Liver (tissue), 9 donors: ENCODE measurements around the gene ATP5F1B. TPM values are rescaled to one million over a fixed set of nuclear protein-coding genes. Genes with fewer than 3 reads are reported as not detected.

Experiments used
- DNase-seq: peaks from one replicate; pipeline ENCODE4 v3.0.0-alpha.2; 2017; ENCODE audit warnings: low spot score
- H3K27ac ChIP-seq, 2 donors: one replicate each; pipeline ENCODE4 v1.7.0; 2013; ENCODE audit warnings: inconsistent platforms in 2 of 2, low read length in 2 of 2, control low read depth in 1 of 2, low read depth in 1 of 2, mild to moderate bottlenecking in 1 of 2
- H3K27me3 ChIP-seq, 4 donors: one replicate each; pipeline versions ENCODE4 v1.6.1 to v1.7.0; 2013; ENCODE audit warnings: low read length in 3 of 4, inconsistent platforms in 1 of 4, mild to moderate bottlenecking in 1 of 4, moderate library complexity in 1 of 4; ENCODE audit not compliant: control insufficient read depth in 4 of 4, insufficient read depth in 4 of 4
- H3K36me3 ChIP-seq, 4 donors: one replicate each; pipeline versions ENCODE4 v1.6.1 to v1.7.0; 2013; ENCODE audit warnings: low read length in 3 of 4, mild to moderate bottlenecking in 3 of 4, low read depth in 1 of 4, moderate library complexity in 1 of 4; ENCODE audit not compliant: control insufficient read depth in 4 of 4, insufficient read depth in 3 of 4
- H3K4me1 ChIP-seq, 4 donors: one replicate each; pipeline versions ENCODE4 v1.6.1 to v1.7.0; 2013; ENCODE audit warnings: low read length in 3 of 4, mild to moderate bottlenecking in 3 of 4, moderate library complexity in 1 of 4; ENCODE audit not compliant: control insufficient read depth in 4 of 4, insufficient read depth in 4 of 4
- H3K4me3 ChIP-seq, 3 donors: one replicate each; pipeline versions ENCODE4 v1.6.1 to v1.7.0; 2013; ENCODE audit warnings: low read length in 3 of 3, control low read depth in 1 of 3, low read depth in 1 of 3, mild to moderate bottlenecking in 1 of 3
- H3K9ac ChIP-seq, 2 donors: one replicate each; pipeline ENCODE4 v1.7.0; 2013; ENCODE audit warnings: low read length in 2 of 2, mild to moderate bottlenecking in 2 of 2, moderate library complexity in 2 of 2, control low read depth in 1 of 2, low read depth in 1 of 2
- H3K9me3 ChIP-seq, 4 donors: one replicate each; pipeline versions ENCODE4 v1.6.1 to v1.7.0; 2013; ENCODE audit warnings: low read length in 3 of 4; ENCODE audit not compliant: control insufficient read depth in 4 of 4
- ATF3 ChIP-seq: IDR thresholded peaks from 2 replicates; pipeline ENCODE4 v1.6.1; 2016; ENCODE audit warnings: antibody characterized with exemption
- CTCF ChIP-seq: fragments of 150-350 bp; IDR thresholded peaks from 2 replicates; pipeline ENCODE4 v1.5.1; 2017; ENCODE audit warnings: improper control_type of control experiment, low read depth, low read length; ENCODE audit not compliant: missing input control
- EGR1 ChIP-seq, 2 donors: IDR thresholded peaks; 2 replicates each; pipeline ENCODE4 v1.6.1; 2016 to 2018; ENCODE audit warnings: antibody characterized with exemption in 2 of 2, low read depth in 2 of 2
- FOXA1 ChIP-seq: IDR thresholded peaks from 2 replicates; pipeline ENCODE4 v1.6.1; 2016; ENCODE audit warnings: antibody characterized with exemption
- GABPA ChIP-seq, 2 donors: IDR thresholded peaks in 1 of 2; conservative IDR thresholded peaks in 1 of 2; 2 replicates each; pipeline ENCODE4 v1.6.1; 2016; ENCODE audit warnings: antibody characterized with exemption in 2 of 2, mild to moderate bottlenecking in 1 of 2, moderate library complexity in 1 of 2
- HNF4G ChIP-seq: IDR thresholded peaks from 2 replicates; pipeline ENCODE4 v1.6.1; 2016; ENCODE audit warnings: antibody characterized with exemption
- JUND ChIP-seq, 2 donors: IDR thresholded peaks; 2 replicates each; pipeline ENCODE4 v1.6.1; 2016; ENCODE audit warnings: antibody characterized with exemption in 2 of 2
- MAX ChIP-seq: IDR thresholded peaks from 2 replicates; pipeline ENCODE4 v1.6.1; 2016; ENCODE audit warnings: antibody characterized with exemption
- NR2F2 ChIP-seq: IDR thresholded peaks from 2 replicates; pipeline ENCODE4 v1.6.1; 2016; ENCODE audit warnings: antibody characterized with exemption
- RAD21 ChIP-seq, 2 donors: IDR thresholded peaks; 2 replicates each; pipeline ENCODE4 v1.6.1; 2016; ENCODE audit warnings: antibody characterized with exemption in 2 of 2, mild to moderate bottlenecking in 2 of 2
- REST ChIP-seq: IDR thresholded peaks from 2 replicates; pipeline ENCODE4 v1.6.1; 2016; ENCODE audit warnings: antibody characterized with exemption, mild to moderate bottlenecking
- RXRA ChIP-seq, 2 donors: IDR thresholded peaks; 2 replicates each; pipeline ENCODE4 v1.6.1; 2017 to 2018; ENCODE audit warnings: antibody characterized with exemption in 2 of 2, mild to moderate bottlenecking in 1 of 2
- SP1 ChIP-seq: IDR thresholded peaks from 2 replicates; pipeline ENCODE4 v1.6.1; 2018; ENCODE audit warnings: antibody characterized with exemption, mild to moderate bottlenecking
- TAF1 ChIP-seq: conservative IDR thresholded peaks from 2 replicates; pipeline ENCODE4 v1.6.1; 2016; ENCODE audit warnings: antibody characterized with exemption, mild to moderate bottlenecking
- YY1 ChIP-seq: IDR thresholded peaks from 2 replicates; pipeline ENCODE4 v1.6.1; 2016; ENCODE audit warnings: antibody characterized with exemption, mild to moderate bottlenecking
- ZBTB33 ChIP-seq: IDR thresholded peaks from 2 replicates; pipeline ENCODE4 v1.6.1; 2016; ENCODE audit warnings: antibody characterized with exemption
- WGBS: extraction: QIAGEN DNeasy Blood & Tissue Kit; methylation state at CpG from one replicate; pipeline ENCODE4 v1.1.7; 2013; 5-methylcytosine and 5-hydroxymethylcytosine counted together
- polyA plus RNA-seq, 2 donors: library from polyadenylated mRNA; stranded (reverse) in 1 of 2; unstranded in 1 of 2; fragments of 200-250 nt in 1 of 2; fragments of >200 nt in 1 of 2; fragmentation: Nextera tagmentation in 1 of 2; extraction: Ambion mirVana in 1 of 2; gene quantifications; one replicate each; pipeline versions ENCODE4 v1.2.1 to v1.2.3, GENCODE V29; 2013 to 2015
- total RNA-seq, 2 donors: library from RNA; depleted of rRNA; stranded (reverse); fragments of >200 nt; gene quantifications; one replicate each; pipeline ENCODE4 v1.2.3, GENCODE V29; 2014
- donor health status: healthy.
- donor health status: healthy.
- donor health status: healthy.
- donor health status: healthy.
- donor health status: healthy.

Gene ATP5F1B
- total and polyA plus RNA-seq, 4 donors = 273 to 569 (median 438) TPM

- no peak overlapping the region for H3K27ac ChIP-seq
- H3K4me3 ChIP-seq = no peak overlapping the region
- DNase-seq = no peak
- WGBS = 91% methylated on average over 1 of the region's 1 CpG
- peaks cover 1 to 18% (median 11%) of the 10 kb centered on the region in 4 donors for H3K4me1 ChIP-seq
- H3K36me3 ChIP-seq = peaks cover 2 to 13% (median 9%) of the 10 kb centered on the region in 4 donors
- no peaks in the 10 kb centered on the region for H3K27me3 ChIP-seq
- no peaks in the 10 kb centered on the region for H3K9me3 ChIP-seq
- TF ChIP-seq JUND (IDR thresholded peaks at IDR 0.05) = no peak
- no peak for TF ChIP-seq EGR1 (IDR thresholded peaks at IDR 0.05; ENCODE audit: low read depth in 2 of 2)
- no peak for TF ChIP-seq GABPA (IDR thresholded peaks at IDR 0.05 in 1 of 2, conservative IDR thresholded peaks at IDR 0.05 in 1 of 2)
- no peak for TF ChIP-seq RAD21 (IDR thresholded peaks at IDR 0.05)
- no peak for TF ChIP-seq FOXA1
- TF ChIP-seq SP1 = no peak
- no peak for TF ChIP-seq HNF4G
- no peak for TF ChIP-seq MAX
- no peak overlapping the region for H3K9ac ChIP-seq
These were observed 23.2 kb downstream of the ATP5F1B start for GRCh38 chr12:56622535-56622934.

GRCh38 chr12:56616925-56617324, 28.9 kb downstream of the ATP5F1B start:
- Histone ChIP-seq H3K9me3 (no peaks in the 10 kb centered on the region), H3K27me3 (no peaks in the 10 kb centered on the region), H3K4me1 (no peaks in the 10 kb centered on the region), H3K36me3 (peaks cover 21 to 64% (median 58%) of the 10 kb centered on the region in 4 donors), H3K27ac (no peak overlapping the region), H3K9ac (no peak overlapping the region), H3K4me3 (no peak overlapping the region)
- DNase-seq = no peak
- TF ChIP-seq TAF1 = no peak
- TF ChIP-seq JUND (IDR thresholded peaks at IDR 0.05) = no peak
- TF ChIP-seq REST = no peak
- TF ChIP-seq EGR1 (IDR thresholded peaks at IDR 0.05; ENCODE audit: low read depth in 2 of 2) = no peak
- no peak for TF ChIP-seq FOXA1

- H3K27ac ChIP-seq = no peak overlapping the region
- H3K4me3 ChIP-seq = no peak overlapping the region
- H3K9me3 ChIP-seq = no peaks in the 10 kb centered on the region
- 96% methylated on average over 3 of the region's 3 CpGs for WGBS
- peaks cover 26 to 70% (median 61%) of the 10 kb centered on the region in 4 donors for H3K36me3 ChIP-seq
- H3K27me3 ChIP-seq = no peaks in the 10 kb centered on the region
- DNase-seq = no peak
- H3K4me1 ChIP-seq = no peaks in the 10 kb centered on the region
- H3K9ac ChIP-seq = no peak overlapping the region
- TF ChIP-seq FOXA1 (no peak), YY1 (no peak), TAF1 (no peak), MAX (no peak), ZBTB33 (no peak), RXRA (IDR thresholded peaks at IDR 0.05) (no peak), NR2F2 (no peak), CTCF (no peak), ATF3 (no peak), REST (no peak), EGR1 (IDR thresholded peaks at IDR 0.05; ENCODE audit: low read depth in 2 of 2) (no peak), JUND (IDR thresholded peaks at IDR 0.05) (no peak)
These were observed 29.5 kb downstream of the ATP5F1B start for GRCh38 chr12:56616244-56616643.
